Putamen (tissue), 1 donor: ENCODE results near the gene ZBTB8A.

Experiments used
- DNase-seq: peaks from one replicate; pipeline ENCODE4 v3.0.0-alpha.2; 2016; ENCODE audit warnings: low spot score

The ZBTB8A gene

GRCh38 chr1:32652244-32652962 is 113.2 kb downstream of the ZBTB8A start:
- no peak for DNase-seq
